GM23338 (cell line): ENCODE results near the gene MDN1.

Experiments used
- CTCF ChIP-seq, 2 experiments: fragments of 200-600 bp in 1 of 2; sonication (generic) in 1 of 2; conservative IDR thresholded peaks; 2 replicates each; pipeline versions ENCODE4 v1.5.1 to v1.6.1; 2016 to 2017; ENCODE audit warnings: antibody characterized with exemption in 2 of 2, low read depth in 2 of 2, mild to moderate bottlenecking in 2 of 2, moderate library complexity in 1 of 2
- EZH2 ChIP-seq: fragments of 200-600 bp; sonication (generic); IDR thresholded peaks from one replicate; pipeline ENCODE4 v1.8.0; 2017; ENCODE audit warnings: antibody characterized with exemption, mild to moderate bottlenecking, low read depth; ENCODE audit not compliant: unreplicated experiment
- REST ChIP-seq: IDR thresholded peaks from one replicate; pipeline ENCODE4 v1.6.1; 2018; ENCODE audit warnings: antibody characterized with exemption; ENCODE audit not compliant: unreplicated experiment

- no peak for TF ChIP-seq CTCF (conservative IDR thresholded peaks at IDR 0.05; ENCODE audit: low read depth in 2 of 2)
- no peak for TF ChIP-seq EZH2
- TF ChIP-seq REST, result no peak
Observed at GRCh38 chr6:89769572-89769971, 50.0 kb downstream of the MDN1 start.
